Upper lobe of left lung (tissue), 6 donors: ENCODE measurements around the gene GTF3A. TPM values are rescaled to one million over a fixed set of nuclear protein-coding genes. Genes with fewer than 3 reads are reported as not detected.

Source experiments
- ATAC-seq, 2 donors: fragments of 200-7000 bp; cut with Tn5 transposase; one replicate each; pipeline ENCODE4 v1.9.1; 2022; ENCODE audit warnings: mild to moderate bottlenecking in 2 of 2, moderate library complexity in 2 of 2; ENCODE audit not compliant: low FRiP score in 2 of 2
- DNase-seq, 2 donors: peaks; one replicate each; pipeline ENCODE4 v3.0.0-alpha.2; 2019 to 2020
- H3K27ac ChIP-seq, 4 donors: fragments of 200-600 bp; sonication (generic); one replicate each; pipeline ENCODE4 v1.5.1; 2016 to 2019
- H3K27me3 ChIP-seq, 4 donors: fragments of 200-600 bp; sonication (generic); one replicate each; pipeline ENCODE4 v1.5.1; 2017 to 2019
- H3K36me3 ChIP-seq, 4 donors: fragments of 200-600 bp; sonication (generic); one replicate each; pipeline ENCODE4 v1.5.1; 2016 to 2019
- H3K4me1 ChIP-seq, 4 donors: fragments of 200-600 bp; sonication (generic); one replicate each; pipeline ENCODE4 v1.5.1; 2018 to 2019
- H3K4me3 ChIP-seq, 4 donors: fragments of 200-600 bp; sonication (generic); one replicate each; pipeline ENCODE4 v1.5.1; 2017 to 2019; ENCODE audit warnings: mild to moderate bottlenecking in 2 of 4, moderate library complexity in 1 of 4
- H3K9me3 ChIP-seq, 4 donors: fragments of 200-600 bp; sonication (generic); one replicate each; pipeline ENCODE4 v1.5.1; 2018 to 2019
- EP300 ChIP-seq, 4 donors: sonication (generic); formaldehyde crosslinking; IDR thresholded peaks; one replicate each; pipeline ENCODE4 v1.5.1; 2017; ENCODE audit warnings: antibody characterized with exemption in 4 of 4, control low read depth in 2 of 4
- POLR2A ChIP-seq, 4 donors: fragments of 450-650 bp; IDR thresholded peaks; one replicate each; pipeline ENCODE4 v1.5.1; 2016 to 2017; ENCODE audit warnings: antibody characterized with exemption in 4 of 4, mild to moderate bottlenecking in 2 of 4
- POLR2AphosphoS5 ChIP-seq, 2 donors: sonication (generic); formaldehyde crosslinking; IDR thresholded peaks; one replicate each; pipeline ENCODE4 v1.5.1; 2017; ENCODE audit warnings: antibody characterized with exemption in 2 of 2
- WGBS, 2 donors: methylation state at CpG; one replicate each; pipeline ENCODE4 v1.1.5; 2017 to 2018; 5-methylcytosine and 5-hydroxymethylcytosine counted together
- total RNA-seq, 6 donors: library from RNA; depleted of rRNA in 4 of 6; stranded (reverse); fragments of >200 nt in 4 of 6; gene quantifications; one replicate each; pipeline versions ENCODE4 v1.1.0 to v1.2.1, GENCODE V29; 2016 to 2021
- TF ChIP-seq, protein P1 (sequence below), 6 experiments: fragments of 450-650 bp in 4 of 6; fragments of 200-600 bp in 2 of 6; sonication (generic) in 2 of 6; IDR thresholded peaks; one replicate each; pipeline ENCODE4 v1.5.1; 2016 to 2019; ENCODE audit warnings: antibody characterized with exemption in 6 of 6
- donor health status: DM: no; HTN: no; CAD: no; lungs with moderate emphysema.
- donor health status: DM: no; HTN: yes; CAD: no; lungs with severe emphysema.

Gene GTF3A
- total RNA-seq, 6 donors from 2014 or later = 29.3 to 104 (median 85.6) TPM

GRCh38 chr13:27405546-27406134, 18.8 kb upstream of the GTF3A start:
- DNase-seq (no peak), ATAC-seq (no peak)
- H3K27ac ChIP-seq = no peak overlapping the region
- 93 to 100% methylated on average over 4 to 5 of the region's 5 CpGs for WGBS, 2 donors
- TF ChIP-seq, protein P1, sequence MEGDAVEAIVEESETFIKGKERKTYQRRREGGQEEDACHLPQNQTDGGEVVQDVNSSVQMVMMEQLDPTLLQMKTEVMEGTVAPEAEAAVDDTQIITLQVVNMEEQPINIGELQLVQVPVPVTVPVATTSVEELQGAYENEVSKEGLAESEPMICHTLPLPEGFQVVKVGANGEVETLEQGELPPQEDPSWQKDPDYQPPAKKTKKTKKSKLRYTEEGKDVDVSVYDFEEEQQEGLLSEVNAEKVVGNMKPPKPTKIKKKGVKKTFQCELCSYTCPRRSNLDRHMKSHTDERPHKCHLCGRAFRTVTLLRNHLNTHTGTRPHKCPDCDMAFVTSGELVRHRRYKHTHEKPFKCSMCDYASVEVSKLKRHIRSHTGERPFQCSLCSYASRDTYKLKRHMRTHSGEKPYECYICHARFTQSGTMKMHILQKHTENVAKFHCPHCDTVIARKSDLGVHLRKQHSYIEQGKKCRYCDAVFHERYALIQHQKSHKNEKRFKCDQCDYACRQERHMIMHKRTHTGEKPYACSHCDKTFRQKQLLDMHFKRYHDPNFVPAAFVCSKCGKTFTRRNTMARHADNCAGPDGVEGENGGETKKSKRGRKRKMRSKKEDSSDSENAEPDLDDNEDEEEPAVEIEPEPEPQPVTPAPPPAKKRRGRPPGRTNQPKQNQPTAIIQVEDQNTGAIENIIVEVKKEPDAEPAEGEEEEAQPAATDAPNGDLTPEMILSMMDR (IDR thresholded peaks at IDR 0.05) = no peak
- TF ChIP-seq POLR2AphosphoS5 (IDR thresholded peaks at IDR 0.05) = no peak
- TF ChIP-seq EP300 (IDR thresholded peaks at IDR 0.05) = no peak
- no peak for TF ChIP-seq POLR2A (IDR thresholded peaks at IDR 0.05)
- no peaks in the 10 kb centered on the region for H3K9me3 ChIP-seq
- no peak overlapping the region for H3K4me3 ChIP-seq
- no peaks in the 10 kb centered on the region for H3K36me3 ChIP-seq
- H3K4me1 ChIP-seq = peaks cover 3 to 10% (median 6%) of the 10 kb centered on the region in 4 donors
- H3K27me3 ChIP-seq = no peaks in the 10 kb centered on the region

DNA sequence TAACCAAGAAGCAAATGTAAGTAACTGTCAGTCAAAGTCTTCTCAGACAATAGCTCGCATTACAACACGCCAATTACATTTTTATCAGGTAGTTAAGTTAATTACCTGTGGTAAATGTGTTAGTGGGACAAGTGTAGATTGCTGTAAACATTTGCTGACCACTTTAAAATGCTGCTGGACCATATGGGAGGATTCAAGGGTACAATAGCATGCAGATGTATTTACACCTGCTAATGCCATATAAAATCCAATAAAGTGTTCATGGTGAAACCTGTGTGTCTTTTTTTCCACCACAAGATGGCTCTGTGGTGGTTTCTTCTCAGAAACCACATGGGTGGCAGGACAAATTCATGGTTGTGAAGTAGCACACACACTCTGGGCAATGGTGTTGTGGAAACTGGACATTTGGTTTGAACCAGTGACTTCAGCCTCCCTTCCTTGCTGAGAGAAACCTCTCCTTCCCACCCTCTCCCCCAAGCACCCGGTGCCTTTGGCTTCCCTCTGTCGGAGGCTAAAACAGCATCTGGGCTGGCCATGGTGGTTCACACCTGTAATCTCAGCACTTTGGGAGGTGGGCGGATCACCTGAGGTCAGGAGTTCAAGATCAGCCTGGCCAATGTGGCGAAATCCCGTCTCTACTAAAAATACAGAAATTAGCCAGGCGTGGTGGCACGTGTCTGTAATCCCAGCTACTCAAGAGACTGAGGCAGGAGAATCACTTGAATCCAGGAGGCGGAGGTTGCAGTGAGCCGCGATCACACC, 18.1 kb upstream of the GTF3A start:
- no peaks in the 10 kb centered on the region for H3K9me3 ChIP-seq
- H3K4me1 ChIP-seq = peaks cover 0 to 10% (median 2%) of the 10 kb centered on the region in 4 donors
- no peak overlapping the region for H3K4me3 ChIP-seq
- no peak overlapping the region for H3K27ac ChIP-seq
- H3K36me3 ChIP-seq = no peaks in the 10 kb centered on the region
- peak in 1 of 2 donors; percentile 54 for ATAC-seq
- 83 to 89% methylated on average over 12 of the region's 12 CpGs for whole genome bisulfite sequencing, 2 donors
- no peak for DNase-seq
- no peaks in the 10 kb centered on the region for H3K27me3 ChIP-seq
- TF ChIP-seq POLR2AphosphoS5 (IDR thresholded peaks at IDR 0.05) = no peak
- TF ChIP-seq, protein P1 (IDR thresholded peaks at IDR 0.05) = peak; percentile 30 to 61 (median 54)

DNA sequence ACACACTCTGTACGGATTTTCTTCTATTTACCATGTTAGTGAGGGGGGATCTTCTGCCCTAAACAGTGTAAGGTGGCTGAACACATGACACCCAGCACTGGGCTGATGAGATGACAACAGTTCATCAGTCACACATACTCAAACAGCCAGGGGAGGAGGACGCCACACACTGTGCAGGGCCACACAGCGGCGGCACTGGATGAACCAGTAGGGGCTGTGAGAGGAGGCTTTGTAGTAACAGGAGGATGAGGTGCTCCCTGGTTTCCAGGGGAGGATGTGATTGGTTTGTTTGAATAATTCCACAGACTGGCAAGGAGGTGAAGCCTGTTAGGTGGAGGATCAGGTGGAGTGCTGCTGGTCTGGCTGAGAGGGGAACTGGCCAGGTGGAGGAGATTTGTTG, 16.3 kb upstream of the GTF3A start:
- H3K27ac ChIP-seq = no peak overlapping the region
- no peak for ATAC-seq
- H3K4me3 ChIP-seq = no peak overlapping the region
- H3K4me1 ChIP-seq = peaks cover 0 to 6% (median 0%) of the 10 kb centered on the region in 4 donors
- H3K9me3 ChIP-seq = no peaks in the 10 kb centered on the region
- H3K36me3 ChIP-seq = no peaks in the 10 kb centered on the region
- TF ChIP-seq POLR2AphosphoS5 (IDR thresholded peaks at IDR 0.05) = no peak
- no peak for TF ChIP-seq POLR2A (IDR thresholded peaks at IDR 0.05)
- TF ChIP-seq, protein P1 (IDR thresholded peaks at IDR 0.05) = no peak
- TF ChIP-seq EP300 (IDR thresholded peaks at IDR 0.05) = no peak
- WGBS, 2 donors = 57 to 65% methylated on average over 4 of the region's 4 CpGs
- no peak for DNase-seq
- no peaks in the 10 kb centered on the region for H3K27me3 ChIP-seq

DNA sequence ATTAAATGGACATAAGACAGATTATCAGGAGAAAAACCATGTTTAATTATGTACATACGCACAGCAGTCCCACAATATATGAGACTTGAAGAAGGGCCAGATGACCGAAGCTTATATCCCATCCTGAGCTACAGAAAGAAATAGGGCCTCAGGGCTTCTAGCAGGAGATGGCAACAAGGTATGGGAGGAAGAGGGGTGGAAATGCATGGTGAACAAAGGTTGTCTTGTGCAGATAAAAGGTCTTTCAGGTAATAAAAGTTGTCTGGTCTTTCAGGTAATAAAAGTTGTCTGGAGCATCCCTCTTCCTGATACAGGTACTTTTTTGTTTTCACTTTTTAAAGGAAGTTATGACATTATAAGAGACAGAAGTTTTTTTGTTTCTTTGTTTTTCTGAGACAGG, 15.4 kb upstream of the GTF3A start:
- ATAC-seq (no peak), DNase-seq (no peak)
- Histone ChIP-seq H3K27ac (no peak overlapping the region), H3K9me3 (no peaks in the 10 kb centered on the region), H3K4me1 (peaks cover 0 to under 1% (median 0%) of the 10 kb centered on the region in 4 donors), H3K27me3 (no peaks in the 10 kb centered on the region), H3K36me3 (no peaks in the 10 kb centered on the region), H3K4me3 (no peak overlapping the region)
- WGBS, 2 donors = 88 to 98% methylated on average over 2 of the region's 2 CpGs
- TF ChIP-seq EP300 (IDR thresholded peaks at IDR 0.05) = no peak
- TF ChIP-seq, protein P1 (IDR thresholded peaks at IDR 0.05) = no peak
- TF ChIP-seq POLR2AphosphoS5 (IDR thresholded peaks at IDR 0.05) = no peak
- no peak for TF ChIP-seq POLR2A (IDR thresholded peaks at IDR 0.05)
